ENCODE measurements around the gene UNC5B.

- TF ChIP-seq EZH2 (IDR thresholded peaks at IDR 0.05; ENCODE audit: borderline replicate concordance, low read depth, low read length, poor library complexity, severe bottlenecking) (no peak), CTCF (conservative IDR thresholded peaks at IDR 0.05; ENCODE audit: low read depth, low read length) (no peak)
Measured at GRCh38 chr10:71230656-71231025, 18.3 kb downstream of the UNC5B start.

All from A673 (cell line).